ENCODE data around the gene NCK1. TPM values are rescaled to one million over a fixed set of nuclear protein-coding genes. Genes with fewer than 3 reads are reported as not detected.

The NCK1 gene
- total and polyA plus RNA-seq, 3 experiments from 2014 or later: 30.9 to 62.9 (median 33.3) TPM

Other genes starting within 250 kb of the NCK1 start
- gene STAG1, start 109.8 kb upstream of the NCK1 start, total RNA-seq: 10 to 100 TPM; 58.5 to 61.4 TPM
- 19.0 TPM for gene STAG1, start 109.8 kb upstream of the NCK1 start, polyA plus RNA-seq
- gene SLC35G2, start 43.1 kb upstream of the NCK1 start, total RNA-seq: 1 to 10 TPM; 2.7 to 3.3 TPM
- 0.35 TPM for gene SLC35G2, start 43.1 kb upstream of the NCK1 start, polyA plus RNA-seq
- gene IL20RB, start 95.8 kb downstream of the NCK1 start, total RNA-seq: under 1 TPM; 0.71 to 0.96 TPM
- 0.45 TPM for gene IL20RB, start 95.8 kb downstream of the NCK1 start, polyA plus RNA-seq